SK-N-SH (cell line): ENCODE data around the gene CHRM4.

Source experiments
- CTCF ChIP-seq: fragments of 200-600 bp; sonication (generic); IDR thresholded peaks from 2 replicates; pipeline ENCODE4 v1.6.1; 2017; ENCODE audit warnings: antibody characterized with exemption, mild to moderate bottlenecking, moderate library complexity
- EZH2phosphoT487 ChIP-seq: fragments of 200-600 bp; sonication (generic); IDR thresholded peaks from 2 replicates; pipeline ENCODE4 v1.6.1; 2017; ENCODE audit warnings: low read depth, mixed run types, mild to moderate bottlenecking, antibody characterized with exemption, moderate library complexity, borderline replicate concordance
- FOXM1 ChIP-seq: IDR thresholded peaks from 2 replicates; pipeline ENCODE4 v1.4.0; 2012; ENCODE audit warnings: low read depth, mild to moderate bottlenecking
- MXI1 ChIP-seq: IDR thresholded peaks from 2 replicates; pipeline ENCODE4 v1.6.1; 2012; ENCODE audit warnings: mild to moderate bottlenecking, low read depth, low read length, improper control_type of control experiment
- POLR2AphosphoS5 ChIP-seq: IDR thresholded peaks from 2 replicates; pipeline ENCODE4 v1.6.1; 2012; ENCODE audit warnings: low read depth, low read length
- RFX5 ChIP-seq: IDR thresholded peaks from 2 replicates; pipeline ENCODE4 v1.6.1; 2012; ENCODE audit warnings: mild to moderate bottlenecking, improper control_type of control experiment, low read length
- SMC3 ChIP-seq: IDR thresholded peaks from 2 replicates; pipeline ENCODE4 v1.6.1; 2012; ENCODE audit warnings: low read depth, low read length, improper control_type of control experiment
- TAF1 ChIP-seq: IDR thresholded peaks from 2 replicates; pipeline ENCODE4 v1.6.1; 2012; ENCODE audit warnings: low read depth, mild to moderate bottlenecking, low read length, moderate library complexity, borderline replicate concordance
- YY1 ChIP-seq: IDR thresholded peaks from 2 replicates; pipeline ENCODE4 v1.4.0; 2012; ENCODE audit warnings: low read depth, mild to moderate bottlenecking
- TF ChIP-seq, protein P1 (sequence below): IDR thresholded peaks from 2 replicates; pipeline ENCODE4 v1.6.1; 2012; ENCODE audit warnings: mild to moderate bottlenecking, low read depth, low read length, moderate library complexity

DNA sequence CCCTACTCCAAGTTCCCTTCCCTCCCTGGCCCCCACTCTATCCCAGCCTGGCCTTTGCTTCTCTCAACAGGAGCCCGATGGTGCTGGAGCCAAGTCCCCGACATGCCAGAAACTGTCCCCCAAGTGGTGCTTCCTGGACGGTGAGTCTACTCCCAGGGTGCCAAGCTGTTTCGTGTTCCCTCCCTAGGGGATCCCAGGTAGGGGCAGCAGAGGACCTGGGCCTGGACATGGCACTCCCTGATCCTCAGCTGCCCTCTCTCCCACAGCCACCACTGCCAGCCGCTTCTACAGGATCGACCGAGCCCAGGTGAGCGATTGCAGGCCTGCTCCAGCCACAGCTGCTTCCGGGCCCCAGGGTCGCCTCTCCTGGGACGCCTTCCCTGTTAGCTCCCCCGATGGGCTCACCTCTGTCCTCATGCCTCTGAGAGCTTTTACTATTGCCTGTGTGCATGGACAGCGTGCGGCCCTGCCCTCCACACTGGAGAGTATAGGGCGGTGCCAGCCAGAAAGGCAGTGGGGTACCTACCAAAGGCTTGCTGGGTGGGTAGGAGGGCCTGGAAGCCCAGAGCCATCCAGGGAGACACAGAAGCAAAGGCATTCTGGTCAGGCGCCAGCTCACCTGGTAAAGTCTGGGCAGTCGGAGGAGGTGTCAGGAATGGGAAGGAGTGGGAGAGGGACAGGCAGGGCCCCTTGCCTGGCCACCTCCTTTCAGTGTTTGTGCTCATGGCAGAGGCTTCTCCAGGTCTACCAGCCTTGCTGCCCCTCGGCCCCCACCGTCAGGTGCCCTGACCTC lies 15.1 kb downstream of the CHRM4 start:
- TF ChIP-seq MXI1 (no peak), RFX5 (no peak), CTCF (no peak), SMC3 (no peak), TAF1 (no peak), YY1 (no peak), EZH2phosphoT487 (no peak), FOXM1 (no peak), POLR2AphosphoS5 (no peak)
- TF ChIP-seq, protein P1, sequence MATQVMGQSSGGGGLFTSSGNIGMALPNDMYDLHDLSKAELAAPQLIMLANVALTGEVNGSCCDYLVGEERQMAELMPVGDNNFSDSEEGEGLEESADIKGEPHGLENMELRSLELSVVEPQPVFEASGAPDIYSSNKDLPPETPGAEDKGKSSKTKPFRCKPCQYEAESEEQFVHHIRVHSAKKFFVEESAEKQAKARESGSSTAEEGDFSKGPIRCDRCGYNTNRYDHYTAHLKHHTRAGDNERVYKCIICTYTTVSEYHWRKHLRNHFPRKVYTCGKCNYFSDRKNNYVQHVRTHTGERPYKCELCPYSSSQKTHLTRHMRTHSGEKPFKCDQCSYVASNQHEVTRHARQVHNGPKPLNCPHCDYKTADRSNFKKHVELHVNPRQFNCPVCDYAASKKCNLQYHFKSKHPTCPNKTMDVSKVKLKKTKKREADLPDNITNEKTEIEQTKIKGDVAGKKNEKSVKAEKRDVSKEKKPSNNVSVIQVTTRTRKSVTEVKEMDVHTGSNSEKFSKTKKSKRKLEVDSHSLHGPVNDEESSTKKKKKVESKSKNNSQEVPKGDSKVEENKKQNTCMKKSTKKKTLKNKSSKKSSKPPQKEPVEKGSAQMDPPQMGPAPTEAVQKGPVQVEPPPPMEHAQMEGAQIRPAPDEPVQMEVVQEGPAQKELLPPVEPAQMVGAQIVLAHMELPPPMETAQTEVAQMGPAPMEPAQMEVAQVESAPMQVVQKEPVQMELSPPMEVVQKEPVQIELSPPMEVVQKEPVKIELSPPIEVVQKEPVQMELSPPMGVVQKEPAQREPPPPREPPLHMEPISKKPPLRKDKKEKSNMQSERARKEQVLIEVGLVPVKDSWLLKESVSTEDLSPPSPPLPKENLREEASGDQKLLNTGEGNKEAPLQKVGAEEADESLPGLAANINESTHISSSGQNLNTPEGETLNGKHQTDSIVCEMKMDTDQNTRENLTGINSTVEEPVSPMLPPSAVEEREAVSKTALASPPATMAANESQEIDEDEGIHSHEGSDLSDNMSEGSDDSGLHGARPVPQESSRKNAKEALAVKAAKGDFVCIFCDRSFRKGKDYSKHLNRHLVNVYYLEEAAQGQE, result no peak
